A549 treated with Hydrocortisone at 1 μM for 4 hours (cell line): ENCODE data around the gene CNMD. TPM values are rescaled to one million over a fixed set of nuclear protein-coding genes. Genes with fewer than 3 reads are reported as not detected.

Experiments
- total RNA-seq: library from RNA; stranded (reverse); fragments of 200-300 nt; extraction: Qiagen RNA extraction; gene quantifications from 5 replicates; pipeline ENCODE4 v1.2.3, GENCODE V29; 2022

The CNMD gene
- not detected in 5 replicates for total RNA-seq

DNA sequence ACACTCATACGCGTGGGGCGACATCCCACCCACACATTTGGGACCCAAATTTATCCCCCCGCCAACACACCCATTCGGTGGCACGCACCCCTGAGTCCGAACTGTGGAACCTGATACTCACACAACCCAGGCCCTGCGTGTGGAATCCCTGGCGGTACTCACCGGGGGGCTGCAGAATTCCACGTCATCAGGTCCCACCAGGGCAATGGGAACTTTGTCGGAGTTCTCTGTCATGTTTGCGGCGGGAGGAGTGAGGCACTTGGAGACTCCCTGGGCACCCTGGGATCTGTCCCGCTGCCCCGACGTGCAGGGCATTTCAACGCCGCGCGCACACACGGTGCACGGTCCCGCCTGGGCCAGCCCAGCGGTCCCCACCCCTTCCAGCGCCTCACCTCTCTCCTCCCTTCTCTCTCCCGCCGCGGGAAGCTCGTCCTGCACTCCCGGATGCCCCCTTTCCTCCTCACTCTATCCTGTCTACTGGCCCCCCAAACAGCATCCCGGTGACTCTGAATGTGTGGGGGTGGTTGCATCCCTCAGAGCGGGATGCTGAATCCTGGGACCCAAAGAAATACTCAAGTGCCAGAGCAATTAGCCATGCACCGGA, at the start of gene CNMD:
Gene CNMD (minus strand): TSS at position 353 of the 604 bp plus-strand sequence. CDS start 119 bp downstream, at position 234.

Other genes with a start within 250 kb of the CNMD start
- gene HNRNPA1L2, start 97.4 kb downstream of the CNMD start, total RNA-seq = 5.2 to 6.9 TPM (median 5.8 TPM) in 5 replicates
- gene SUGT1, start 87.0 kb downstream of the CNMD start, total RNA-seq = 39.7 to 47.3 TPM (median 40.8 TPM) in 5 replicates
- gene PCDH8, start 108.8 kb upstream of the CNMD start, total RNA-seq = not detected in 5 replicates